GM20000 (cell line): ENCODE measurements around the gene SLC23A2.

Source experiments
- DNase-seq: peaks from one replicate; pipeline ENCODE4 v3.0.0; 2012; ENCODE audit warnings: low spot score
- CTCF ChIP-seq: IDR thresholded peaks from 2 replicates; pipeline ENCODE4 v1.5.1; 2012; ENCODE audit warnings: mild to moderate bottlenecking, control low read depth; ENCODE audit errors: extremely low read depth, missing control alignments

The SLC23A2 gene

GRCh38 chr20:4904127-4904860 is 97.0 kb downstream of the SLC23A2 start:
- DNase-seq: no peak
- no peak for TF ChIP-seq CTCF

GRCh38 chr20:4902788-4903187 is 98.5 kb downstream of the SLC23A2 start:
- DNase-seq: no peak
- TF ChIP-seq CTCF: no peak

- TF ChIP-seq CTCF: no peak
- DNase-seq: no peak
These were observed 100.1 kb downstream of the SLC23A2 start for GRCh38 chr20:4901031-4901818.

DNA sequence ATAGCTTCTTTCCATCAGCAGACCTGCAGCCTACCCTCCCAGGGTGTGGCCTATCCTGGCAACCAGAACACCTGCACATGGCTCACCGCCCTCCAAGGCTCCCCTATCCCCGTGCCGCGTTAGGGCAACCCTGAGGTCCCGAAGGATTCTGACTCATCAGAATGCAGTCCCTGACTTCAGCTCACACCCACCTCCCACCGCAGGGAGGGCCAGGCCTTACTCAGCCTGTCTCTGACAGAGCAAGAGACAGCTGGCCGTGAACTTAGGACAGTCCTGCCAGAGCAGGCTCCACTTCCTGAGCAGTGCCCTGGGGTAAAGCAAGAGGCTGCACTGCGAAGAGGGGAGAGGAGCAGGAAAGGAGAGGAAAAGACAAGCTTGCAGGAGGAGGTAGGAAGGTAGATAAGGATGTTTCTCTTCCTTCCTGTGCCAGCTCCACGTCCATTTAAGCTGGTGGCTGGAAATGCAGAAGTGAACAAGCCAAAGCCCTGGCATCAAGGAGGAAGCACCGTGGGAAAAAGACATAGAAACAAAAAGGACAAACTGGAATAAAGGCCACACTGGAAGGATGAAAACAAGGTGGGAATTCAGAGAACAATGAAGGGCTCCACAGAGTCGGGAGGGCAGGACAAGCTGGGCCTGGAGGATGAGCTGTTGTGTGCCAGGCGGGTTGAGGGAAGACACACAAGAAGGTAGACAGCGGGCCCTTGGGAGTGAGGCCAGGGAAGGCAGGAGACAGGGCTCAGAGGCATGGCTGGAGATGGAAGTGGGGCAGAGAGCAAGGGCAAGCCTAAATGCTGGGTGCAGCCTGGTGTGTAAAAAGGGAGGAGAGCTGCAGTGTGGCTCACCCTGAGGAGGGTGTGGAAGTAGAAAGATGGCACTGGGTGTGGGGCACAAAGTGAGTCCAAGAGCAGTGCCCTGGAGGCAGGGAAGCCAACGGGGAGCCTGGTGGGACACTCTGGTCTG is 102.7 kb downstream of the SLC23A2 start:
- TF ChIP-seq CTCF: no peak
- DNase-seq: no peak

DNA sequence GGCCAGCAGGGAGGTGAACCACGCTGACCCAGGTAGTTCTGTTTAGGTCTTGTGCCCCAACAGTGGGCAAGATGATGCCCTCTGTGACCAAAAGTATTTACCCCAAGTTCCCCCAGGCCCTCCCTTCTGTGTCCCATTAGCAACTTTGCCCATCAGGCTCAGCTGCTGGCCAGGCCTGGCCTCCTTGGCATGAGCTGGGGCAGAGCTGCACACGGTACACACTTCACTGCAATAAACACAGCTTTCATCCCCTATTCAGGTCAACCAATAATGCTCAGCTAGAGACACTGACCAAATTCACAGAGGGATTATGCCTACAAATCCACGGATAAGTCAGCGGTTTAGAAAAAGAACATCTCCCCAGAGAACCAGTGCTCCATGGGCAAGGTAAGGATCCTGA is 103.7 kb downstream of the SLC23A2 start:
- TF ChIP-seq CTCF: no peak
- no peak for DNase-seq

DNA sequence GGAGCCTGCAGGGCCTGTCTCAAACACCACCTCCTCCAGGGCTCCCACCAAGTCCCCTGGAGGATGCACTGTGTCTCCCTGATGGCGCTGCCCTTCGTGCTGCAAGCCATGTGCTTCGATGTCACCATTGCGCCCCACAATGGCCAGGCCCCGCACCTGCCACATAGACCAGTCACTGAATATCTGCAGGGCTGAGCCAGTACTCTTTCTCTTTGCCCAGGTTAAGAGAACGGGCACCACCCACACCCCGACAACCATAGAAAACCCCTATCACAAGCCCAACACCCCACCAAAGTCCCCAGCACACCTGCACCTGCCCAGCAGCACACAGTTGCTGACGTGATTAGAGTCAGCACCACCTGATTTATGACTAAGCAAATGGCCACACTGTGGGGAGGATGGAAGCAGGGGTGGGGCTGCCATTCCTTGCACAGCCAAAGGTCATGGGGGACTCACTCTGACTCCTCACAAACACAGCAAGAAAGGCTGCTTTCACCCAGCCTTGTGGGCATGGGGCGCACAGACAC is 104.3 kb downstream of the SLC23A2 start:
- peak; percentile 35 for TF ChIP-seq CTCF
- no peak for DNase-seq
